HAP-1 (cell line): Measurements from ENCODE around the gene ABCB10.
"Not testable (repeated sequence)": the region's sequence is repeated elsewhere in the genome, so short reads cannot be mapped to it uniquely, and the experiment has no call there.

Experiments
- DNase-seq, 2 experiments: peaks; one replicate each; pipeline ENCODE4 v3.0.0-alpha.2; 2016 to 2020; ENCODE audit warnings: low spot score in 2 of 2
- H3K27me3 ChIP-seq: fragments of 250-450 bp; sonication (Bioruptor Pico); 2 replicates; pipeline ENCODE4 v1.5.1; 2020; ENCODE audit warnings: low read depth, mild to moderate bottlenecking, moderate library complexity
- H3K36me3 ChIP-seq: fragments of 250-450 bp; sonication (Bioruptor Pico); replicated peaks from 2 replicates; pipeline ENCODE4 v1.5.1; 2020; ENCODE audit warnings: mild to moderate bottlenecking
- H3K4me1 ChIP-seq: fragments of 250-450 bp; sonication (Bioruptor Pico); 2 replicates; pipeline ENCODE4 v1.5.1; 2020; ENCODE audit warnings: mild to moderate bottlenecking
- H3K4me3 ChIP-seq: fragments of 250-450 bp; sonication (Bioruptor Pico); 2 replicates; pipeline ENCODE4 v1.5.1; 2020; ENCODE audit warnings: mild to moderate bottlenecking, moderate library complexity
- H3K9me3 ChIP-seq: fragments of 250-450 bp; sonication (Bioruptor Pico); 2 replicates; pipeline ENCODE4 v1.5.1; 2020; ENCODE audit warnings: mild to moderate bottlenecking, moderate library complexity
- in situ Hi-C: fragments of 300-500 bp; cut with MboI; formaldehyde crosslinking; loops from 3 replicates; pipeline ENCODE4 v1.14.3; 2020; ENCODE audit warnings: low sequenced_read_pairs, inconsistent platforms, mixed read lengths

ABCB10 gene

GRCh38 chr1:229561141-229561540, 2.6 kb upstream of the ABCB10 start:
- in situ Hi-C loops: loop anchor here (5.0 kb wide), 1 partner anchor 66 kb away; the partner anchor contains the start of genes TAF5L and URB2
- Histone ChIP-seq H3K4me1 (peaks cover 21% of the 10 kb centered on the region), H3K27me3 (no peaks in the 10 kb centered on the region), H3K36me3 (no peaks in the 10 kb centered on the region; the same call in 1 of the 2 replicates), H3K9me3 (no peaks in the 10 kb centered on the region), H3K4me3 (no peak overlapping the region)
- no peak for DNase-seq

GRCh38 chr1:229560124-229560523, 1.6 kb upstream of the ABCB10 start:
- H3K27me3 ChIP-seq, H3K9me3 ChIP-seq, H3K36me3 ChIP-seq, DNase-seq, H3K4me3 ChIP-seq: not testable (repeated sequence)
- peaks cover 25% of the 10 kb centered on the region for H3K4me1 ChIP-seq
- in situ Hi-C loops: loop anchor here (5.0 kb wide), 1 partner anchor 67 kb away; the partner anchor contains the start of genes TAF5L and URB2

GRCh38 chr1:229559336-229559801, 862 bp upstream of the ABCB10 start:
- Histone ChIP-seq H3K4me1 (peaks cover 25% of the 10 kb centered on the region), H3K4me3 (peak overlapping the region; percentile 39)
- H3K27me3 ChIP-seq, H3K36me3 ChIP-seq, H3K9me3 ChIP-seq, in situ Hi-C loops: not testable (repeated sequence)
- peak in 1 of 2 experiments; percentile 29 for DNase-seq

GRCh38 chr1:229557913-229558414, 543 bp downstream of the ABCB10 start:
- in situ Hi-C loops: no loop called here
- peaks cover 24% of the 10 kb centered on the region for H3K4me1 ChIP-seq
- no peaks in the 10 kb centered on the region for H3K27me3 ChIP-seq
- no peaks in the 10 kb centered on the region; the same call in 1 of the 2 replicates for H3K36me3 ChIP-seq
- DNase-seq: peak in 1 of 2 experiments; percentile 49
- no peaks in the 10 kb centered on the region for H3K9me3 ChIP-seq
- peak overlapping the region; percentile 71 for H3K4me3 ChIP-seq

- peak overlapping the region; percentile 71 for H3K4me3 ChIP-seq
- in situ Hi-C loops: no loop called here
- peaks cover 18% of the 10 kb centered on the region for H3K4me1 ChIP-seq
- no peak for DNase-seq
- H3K27me3 ChIP-seq: no peaks in the 10 kb centered on the region
- no peaks in the 10 kb centered on the region; the same call in 1 of the 2 replicates for H3K36me3 ChIP-seq
- no peaks in the 10 kb centered on the region for H3K9me3 ChIP-seq
Measured at GRCh38 chr1:229557200-229557850, 1.2 kb downstream of the ABCB10 start.

GRCh38 chr1:229554886-229555621, 3.5 kb downstream of the ABCB10 start:
- Histone ChIP-seq H3K9me3 (no peaks in the 10 kb centered on the region), H3K4me3 (no peak overlapping the region), H3K36me3 (no peaks in the 10 kb centered on the region; the same call in 1 of the 2 replicates), H3K4me1 (peaks cover 16% of the 10 kb centered on the region), H3K27me3 (no peaks in the 10 kb centered on the region)
- DNase-seq: peak in 1 of 2 experiments; percentile 21
- in situ Hi-C loops: no loop called here

- no peak overlapping the region for H3K4me3 ChIP-seq
- DNase-seq: no peak
- H3K36me3 ChIP-seq: peaks cover 6% of the 10 kb centered on the region
Measured at GRCh38 chr1:229553621-229554130, 4.8 kb downstream of the ABCB10 start.

GRCh38 chr1:229552732-229553131, 5.8 kb downstream of the ABCB10 start:
- in situ Hi-C loops: no loop called here
- Histone ChIP-seq H3K36me3 (peaks cover 7% of the 10 kb centered on the region), H3K4me3 (no peak overlapping the region), H3K9me3 (no peaks in the 10 kb centered on the region), H3K27me3 (no peaks in the 10 kb centered on the region), H3K4me1 (peaks cover 12% of the 10 kb centered on the region)
- DNase-seq: no peak

More at GRCh38 chr1:229553621-229554130, 4.8 kb downstream of the ABCB10 start:
- in situ Hi-C loops: no loop called here
- peaks cover 12% of the 10 kb centered on the region for H3K4me1 ChIP-seq
- no peaks in the 10 kb centered on the region for H3K27me3 ChIP-seq
- H3K9me3 ChIP-seq: no peaks in the 10 kb centered on the region

- peaks cover 23% of the 10 kb centered on the region for H3K36me3 ChIP-seq
- in situ Hi-C loops: no loop called here
- H3K27me3 ChIP-seq: no peaks in the 10 kb centered on the region
- no peaks in the 10 kb centered on the region for H3K9me3 ChIP-seq
- DNase-seq: no peak
- H3K4me3 ChIP-seq: no peak overlapping the region
- H3K4me1 ChIP-seq: peaks cover 4% of the 10 kb centered on the region; the same call in 1 of the 2 replicates
Measured at GRCh38 chr1:229550812-229551567, 7.5 kb downstream of the ABCB10 start.

GRCh38 chr1:229547542-229547941, 11.0 kb downstream of the ABCB10 start:
- Histone ChIP-seq H3K4me1 (no peaks in the 10 kb centered on the region), H3K36me3 (peaks cover 39% of the 10 kb centered on the region), H3K27me3 (no peaks in the 10 kb centered on the region), H3K9me3 (no peaks in the 10 kb centered on the region), H3K4me3 (no peak overlapping the region)
- in situ Hi-C loops: no loop called here
- no peak for DNase-seq

GRCh38 chr1:229544587-229544986, 13.9 kb downstream of the ABCB10 start:
- Histone ChIP-seq H3K4me3 (no peak overlapping the region), H3K4me1 (no peaks in the 10 kb centered on the region), H3K27me3 (no peaks in the 10 kb centered on the region), H3K9me3 (no peaks in the 10 kb centered on the region), H3K36me3 (peaks cover 48% of the 10 kb centered on the region)
- DNase-seq: no peak
- in situ Hi-C loops: no loop called here

GRCh38 chr1:229539863-229540506, 18.5 kb downstream of the ABCB10 start:
- H3K4me1 ChIP-seq: no peaks in the 10 kb centered on the region
- in situ Hi-C loops: no loop called here
- H3K27me3 ChIP-seq: no peaks in the 10 kb centered on the region
- H3K4me3 ChIP-seq: no peak overlapping the region
- H3K9me3 ChIP-seq: no peaks in the 10 kb centered on the region
- peaks cover 58% of the 10 kb centered on the region for H3K36me3 ChIP-seq
- no peak for DNase-seq

- no peaks in the 10 kb centered on the region for H3K4me1 ChIP-seq
- no peaks in the 10 kb centered on the region for H3K9me3 ChIP-seq
- in situ Hi-C loops: no loop called here
- H3K27me3 ChIP-seq: no peaks in the 10 kb centered on the region
- no peak for DNase-seq
- no peak overlapping the region for H3K4me3 ChIP-seq
- H3K36me3 ChIP-seq: peaks cover 58% of the 10 kb centered on the region
Measured at GRCh38 chr1:229538945-229539344, 19.6 kb downstream of the ABCB10 start.
